Mammary epithelial cell (primary cell): Measurements from ENCODE around the gene INPP5A.

Experiments used
- EZH2 ChIP-seq: IDR thresholded peaks from 2 replicates; pipeline ENCODE4 v1.6.1; 2012; ENCODE audit warnings: low read length, inconsistent platforms, borderline replicate concordance
- TF ChIP-seq, protein P1 (sequence below), 2 donors: IDR thresholded peaks in 1 of 2; conservative IDR thresholded peaks in 1 of 2; 2 replicates each; pipeline ENCODE4 v1.5.1; 2011 to 2012; ENCODE audit warnings: inconsistent platforms in 2 of 2, low read length in 2 of 2, mild to moderate bottlenecking in 2 of 2, control low read depth in 1 of 2, low read depth in 1 of 2; ENCODE audit not compliant: insufficient read depth in 1 of 2; ENCODE audit errors: extremely low read depth in 1 of 2

DNA sequence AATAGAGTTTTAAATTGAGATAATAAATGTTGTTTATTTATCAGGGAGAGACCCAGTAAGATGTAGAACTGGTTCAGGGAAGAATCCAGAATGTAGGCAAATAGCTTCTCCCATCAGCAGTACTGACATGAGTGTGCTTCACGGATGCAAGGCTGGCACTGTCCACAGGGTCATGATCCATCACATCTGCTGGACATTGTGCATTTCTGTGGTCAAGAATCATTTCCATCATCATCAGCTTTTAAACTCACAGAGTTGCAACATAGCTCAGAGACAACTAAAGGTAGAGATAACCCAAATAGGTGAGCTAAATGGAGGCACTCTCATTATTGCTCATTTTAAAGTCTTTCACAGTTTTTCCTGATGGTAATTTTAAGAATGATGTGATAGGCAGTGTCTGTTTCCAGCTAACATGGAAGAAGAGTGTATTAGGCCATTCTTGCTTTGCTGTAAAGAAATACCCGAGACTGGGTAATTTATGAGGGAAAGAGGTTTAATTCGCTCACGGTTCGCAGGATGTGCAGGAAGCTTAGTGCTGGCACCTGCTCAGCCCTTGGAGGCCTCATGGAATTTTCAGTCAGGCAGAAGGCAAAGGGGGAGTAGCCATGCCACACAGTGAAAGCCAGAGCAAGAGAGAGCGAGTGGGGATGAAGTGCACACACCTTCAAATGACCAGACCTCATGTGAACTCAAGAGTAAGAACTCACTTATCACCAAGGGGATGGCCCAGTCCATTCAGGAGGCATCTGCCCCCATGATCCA, 80.8 kb downstream of the INPP5A start:
- TF ChIP-seq, protein P1, sequence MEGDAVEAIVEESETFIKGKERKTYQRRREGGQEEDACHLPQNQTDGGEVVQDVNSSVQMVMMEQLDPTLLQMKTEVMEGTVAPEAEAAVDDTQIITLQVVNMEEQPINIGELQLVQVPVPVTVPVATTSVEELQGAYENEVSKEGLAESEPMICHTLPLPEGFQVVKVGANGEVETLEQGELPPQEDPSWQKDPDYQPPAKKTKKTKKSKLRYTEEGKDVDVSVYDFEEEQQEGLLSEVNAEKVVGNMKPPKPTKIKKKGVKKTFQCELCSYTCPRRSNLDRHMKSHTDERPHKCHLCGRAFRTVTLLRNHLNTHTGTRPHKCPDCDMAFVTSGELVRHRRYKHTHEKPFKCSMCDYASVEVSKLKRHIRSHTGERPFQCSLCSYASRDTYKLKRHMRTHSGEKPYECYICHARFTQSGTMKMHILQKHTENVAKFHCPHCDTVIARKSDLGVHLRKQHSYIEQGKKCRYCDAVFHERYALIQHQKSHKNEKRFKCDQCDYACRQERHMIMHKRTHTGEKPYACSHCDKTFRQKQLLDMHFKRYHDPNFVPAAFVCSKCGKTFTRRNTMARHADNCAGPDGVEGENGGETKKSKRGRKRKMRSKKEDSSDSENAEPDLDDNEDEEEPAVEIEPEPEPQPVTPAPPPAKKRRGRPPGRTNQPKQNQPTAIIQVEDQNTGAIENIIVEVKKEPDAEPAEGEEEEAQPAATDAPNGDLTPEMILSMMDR (conservative IDR thresholded peaks at IDR 0.05 in 1 of 2, IDR thresholded peaks at IDR 0.05 in 1 of 2; ENCODE audit: extremely low read depth in 1 of 2, insufficient read depth in 1 of 2, low read depth in 1 of 2, low read length in 2 of 2), result no peak
- no peak for TF ChIP-seq EZH2
